ENCODE data around the gene PPDPF. TPM values are rescaled to one million over a fixed set of nuclear protein-coding genes. Genes with fewer than 3 reads are reported as not detected.

PPDPF gene
- total RNA-seq, 1 donor from 2014 or later = 49.8 TPM

DNA sequence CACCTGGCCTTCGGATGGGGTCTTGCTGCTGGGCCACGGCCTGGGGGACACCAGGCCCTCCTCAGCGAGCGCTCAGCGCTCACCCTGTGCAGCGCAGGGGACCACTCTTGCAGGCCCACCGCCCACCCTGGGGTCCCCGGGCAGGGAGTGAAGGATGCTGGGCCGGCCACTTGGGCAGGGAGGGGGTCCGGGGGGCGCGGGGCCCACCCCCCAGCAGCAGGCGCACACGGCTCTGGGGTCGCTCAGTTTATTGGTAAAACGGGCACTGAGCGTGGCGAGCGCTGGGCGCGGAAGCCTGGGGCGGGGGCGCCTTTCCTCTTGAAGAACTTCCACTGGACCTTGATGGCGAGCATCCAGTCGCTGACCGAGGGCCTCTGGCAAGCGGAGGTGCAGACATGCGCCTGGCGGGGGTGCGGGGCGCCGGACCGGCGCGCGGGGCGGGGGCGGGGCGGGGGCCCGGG, 32.8 kb upstream of the PPDPF start:
- no peak for DNase-seq (ENCODE audit: low read depth)

DNA sequence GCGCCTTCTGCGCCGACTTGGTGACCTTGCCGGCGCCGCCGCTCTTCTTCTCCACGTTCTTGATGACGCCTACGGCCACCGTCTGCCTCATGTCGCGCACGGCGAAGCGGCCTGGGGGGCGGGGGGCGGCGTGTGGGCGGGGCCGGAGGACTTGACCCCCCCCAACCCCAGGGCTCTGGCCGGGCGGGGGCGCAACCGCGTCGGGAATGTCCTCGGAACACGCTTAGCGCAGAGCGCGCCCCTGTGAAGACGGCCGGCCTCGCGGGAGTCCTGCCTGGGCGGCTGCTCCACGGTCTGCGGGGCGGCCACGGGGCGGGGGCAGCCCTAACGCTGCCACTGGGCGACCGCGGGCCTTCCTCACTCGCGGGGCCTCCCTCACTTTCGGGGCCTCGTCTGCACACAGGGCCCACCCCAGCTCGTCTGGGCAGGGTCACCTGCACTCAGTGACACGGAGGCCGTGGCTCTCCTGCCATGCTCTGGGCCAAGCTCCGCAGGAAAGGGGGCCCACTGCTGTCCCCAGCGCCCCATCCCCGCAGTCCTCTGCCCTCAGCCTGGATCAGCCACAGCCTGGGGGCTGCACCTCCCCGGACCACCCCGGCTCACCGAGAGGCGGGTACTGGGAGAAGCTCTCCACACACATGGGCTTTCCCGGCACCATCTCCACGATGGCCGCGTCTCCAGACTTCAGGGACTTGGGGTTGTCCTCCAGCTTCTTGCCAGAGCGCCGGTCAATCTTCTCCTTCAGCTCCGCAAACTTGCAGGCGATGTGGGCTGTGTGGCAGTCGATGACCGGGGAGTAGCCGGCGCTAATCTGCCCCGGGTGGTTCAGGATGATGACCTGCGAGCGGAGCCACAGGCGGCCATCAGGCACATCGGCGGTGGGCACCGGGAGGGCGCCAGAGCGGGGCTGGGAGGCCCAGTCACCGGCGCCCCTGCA, 32.0 kb upstream of the PPDPF start:
- DNase-seq (ENCODE audit: low read depth) = no peak

DNA sequence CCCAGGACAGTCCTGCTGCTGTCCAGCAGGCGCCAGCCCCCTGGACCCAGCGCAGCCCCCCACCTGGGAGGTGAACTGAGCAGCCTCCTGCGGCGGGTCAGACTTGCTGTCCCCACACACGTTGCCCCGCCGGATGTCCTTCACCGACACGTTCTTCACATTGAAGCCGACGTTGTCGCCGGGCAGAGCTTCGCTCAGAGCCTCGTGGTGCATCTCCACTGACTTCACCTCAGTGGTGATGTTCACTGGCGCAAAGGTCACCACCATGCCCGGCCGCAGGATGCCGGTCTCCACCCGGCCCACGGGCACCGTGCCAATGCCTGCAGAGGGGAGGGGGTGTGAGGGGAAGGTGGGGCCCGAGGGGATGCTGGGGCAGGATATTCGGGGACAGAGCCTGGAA, 30.1 kb upstream of the PPDPF start:
- no peak for DNase-seq (ENCODE audit: low read depth)

DNA sequence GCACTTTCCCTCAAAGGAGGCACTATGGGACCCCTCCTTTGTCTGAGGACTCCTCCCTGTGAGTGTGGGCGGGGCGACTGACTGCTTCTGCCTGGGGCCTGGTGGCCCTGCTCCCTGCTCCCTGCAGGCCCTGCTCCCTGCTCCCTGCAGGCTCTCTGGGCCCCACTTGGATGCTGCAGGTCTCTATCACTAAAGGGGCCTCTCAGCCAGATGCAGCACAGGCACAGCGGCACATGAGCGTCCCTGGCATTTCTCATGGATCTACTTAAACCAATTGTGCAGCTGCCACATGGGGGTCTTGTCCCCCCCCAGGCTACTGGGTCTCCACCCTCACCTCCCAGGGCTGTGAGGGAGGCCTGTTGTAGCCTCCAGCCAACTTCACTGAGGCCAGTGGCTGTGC, 29.5 kb upstream of the PPDPF start:
- no peak for DNase-seq (ENCODE audit: low read depth)

DNA sequence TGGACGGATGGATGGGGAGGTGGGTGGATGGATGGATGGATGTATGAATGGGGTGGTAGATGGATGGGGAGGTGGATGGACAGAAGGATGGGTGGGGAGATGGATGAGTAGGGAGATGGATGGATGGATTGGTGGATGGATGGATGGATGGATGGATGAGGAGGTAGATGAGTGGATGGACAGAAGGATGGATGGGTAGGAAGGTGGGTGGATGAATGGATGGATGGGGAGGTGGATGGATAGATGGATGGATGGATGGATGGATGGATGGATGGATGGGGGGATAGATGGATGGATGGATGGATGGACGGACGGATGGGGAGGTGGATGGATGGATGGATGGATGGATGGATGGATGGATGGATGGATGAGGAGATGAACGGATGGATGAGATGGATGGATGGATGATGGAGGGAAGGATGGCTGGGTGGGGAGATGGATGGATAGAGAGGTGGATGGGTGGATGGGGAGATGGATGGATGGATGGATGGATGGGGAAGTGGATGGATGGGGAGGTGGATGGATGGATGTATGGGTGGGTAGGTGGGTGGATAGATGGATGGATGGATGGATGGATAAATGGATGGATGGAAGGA, 28.8 kb upstream of the PPDPF start:
- no peak for DNase-seq (ENCODE audit: low read depth)

DNA sequence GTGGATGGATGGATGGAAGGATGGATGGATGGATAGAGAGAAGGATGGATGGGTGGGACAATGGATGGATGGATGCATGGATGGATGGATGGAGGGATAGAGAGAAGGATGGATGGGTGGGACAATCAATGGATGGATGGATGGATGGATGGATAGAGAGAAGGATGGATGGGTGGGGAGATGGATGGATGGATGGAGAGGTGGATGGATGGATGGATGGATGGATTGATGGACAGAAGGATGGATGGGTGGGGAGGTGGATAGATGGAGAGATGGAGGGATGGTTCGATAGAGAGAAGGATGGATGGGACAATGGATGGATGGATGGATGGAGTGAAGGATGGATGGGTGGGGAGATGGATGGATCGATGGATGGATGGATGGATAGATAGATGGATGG, 28.0 kb upstream of the PPDPF start:
- no peak for DNase-seq (ENCODE audit: low read depth)

DNA sequence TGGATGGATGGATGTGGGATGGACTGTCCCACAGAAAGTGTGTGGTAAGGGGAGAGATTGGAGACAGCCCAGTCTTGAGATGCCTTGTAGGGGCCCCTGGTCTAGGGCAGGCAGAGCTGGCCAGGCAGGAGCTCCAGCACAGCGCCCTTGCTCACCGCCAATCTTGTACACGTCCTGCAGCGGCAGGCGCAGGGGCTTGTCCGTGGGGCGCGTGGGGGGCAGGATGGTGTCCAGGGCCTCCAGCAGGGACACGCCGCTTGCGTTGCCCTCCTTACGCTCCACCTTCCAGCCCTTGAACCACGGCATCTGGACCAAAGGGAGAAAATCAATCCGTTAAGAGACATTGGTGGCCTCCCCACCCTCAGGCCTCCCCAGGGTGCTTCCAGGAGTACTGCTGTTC, 27.6 kb upstream of the PPDPF start:
- no peak for DNase-seq (ENCODE audit: low read depth)

DNA sequence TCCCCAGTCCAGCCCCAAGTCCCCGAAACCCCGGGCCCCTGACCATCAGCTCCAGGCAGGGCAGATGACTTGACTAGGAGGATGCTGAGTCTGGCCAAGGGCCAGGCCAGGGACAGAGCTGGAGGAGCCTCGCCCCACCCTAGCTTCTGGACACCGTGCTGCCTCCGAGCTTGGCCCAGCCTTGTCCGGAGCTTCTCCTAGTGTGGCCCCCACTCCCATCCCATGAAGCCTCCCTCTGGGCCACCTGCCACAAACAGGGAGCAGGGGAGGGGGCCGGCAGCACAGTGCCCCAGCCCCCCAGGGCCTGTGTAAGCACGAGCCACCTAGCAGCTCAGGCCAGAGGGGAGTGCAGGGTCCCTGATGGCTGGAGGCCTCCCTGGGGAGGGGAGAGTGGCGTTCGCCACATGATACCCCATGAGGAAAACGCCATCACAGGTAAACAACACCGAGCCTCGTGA, 27.0 kb upstream of the PPDPF start:
- no peak for DNase-seq (ENCODE audit: low read depth)

DNA sequence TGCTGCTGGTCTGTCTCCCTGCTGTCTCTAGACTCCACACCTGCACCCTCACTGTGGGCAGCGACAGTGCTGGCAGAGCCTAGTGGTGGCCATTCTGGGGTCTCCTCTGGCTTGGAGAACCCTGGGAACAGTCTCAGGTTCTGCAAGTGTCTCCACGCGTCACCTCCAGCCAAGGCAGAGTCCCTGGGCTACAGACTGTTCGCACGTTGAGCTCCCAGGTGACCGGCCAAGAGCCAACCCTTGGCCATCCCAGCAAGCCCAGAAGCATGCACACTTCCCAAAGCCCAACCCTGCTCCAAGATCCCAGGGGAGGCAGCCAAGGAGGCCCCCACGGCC, 26.5 kb upstream of the PPDPF start:
- DNase-seq (ENCODE audit: low read depth) = no peak

DNA sequence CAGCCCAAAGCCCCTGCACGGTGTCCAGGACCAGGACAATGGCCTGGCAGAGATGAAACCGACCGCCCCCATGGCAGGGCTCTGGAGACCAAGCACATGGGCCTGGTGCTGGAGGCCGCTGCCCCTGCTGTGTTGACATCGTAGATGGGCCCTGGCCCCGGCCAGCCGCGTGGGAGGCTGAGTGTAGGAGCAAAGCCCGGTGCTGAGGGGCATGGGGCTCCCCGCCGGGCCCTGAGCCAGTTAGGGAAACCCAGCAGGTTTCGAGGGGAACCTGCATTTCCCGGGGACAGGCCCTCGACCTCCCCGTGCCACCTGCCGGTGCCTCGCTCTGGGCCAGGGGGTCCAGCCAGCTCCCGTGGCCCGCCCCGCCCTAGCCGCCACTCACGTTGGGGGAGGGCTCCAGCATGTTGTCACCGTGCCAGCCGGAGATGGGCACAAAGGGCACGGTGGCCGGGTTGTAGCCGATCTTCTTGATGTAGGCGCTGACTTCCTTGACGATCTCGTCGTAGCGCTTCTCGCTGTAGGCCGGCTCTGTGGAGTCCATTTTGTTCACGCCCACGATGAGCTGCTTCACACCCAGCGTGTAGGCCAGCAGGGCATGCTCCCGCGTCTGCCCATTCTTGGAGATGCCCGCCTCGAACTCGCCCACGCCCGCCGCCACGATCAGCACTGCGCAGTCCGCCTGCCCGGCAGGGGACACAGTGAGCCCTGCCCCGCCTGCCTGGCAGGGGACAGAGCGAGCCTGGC, 26.0 kb upstream of the PPDPF start:
- DNase-seq (ENCODE audit: low read depth) = no peak

DNA sequence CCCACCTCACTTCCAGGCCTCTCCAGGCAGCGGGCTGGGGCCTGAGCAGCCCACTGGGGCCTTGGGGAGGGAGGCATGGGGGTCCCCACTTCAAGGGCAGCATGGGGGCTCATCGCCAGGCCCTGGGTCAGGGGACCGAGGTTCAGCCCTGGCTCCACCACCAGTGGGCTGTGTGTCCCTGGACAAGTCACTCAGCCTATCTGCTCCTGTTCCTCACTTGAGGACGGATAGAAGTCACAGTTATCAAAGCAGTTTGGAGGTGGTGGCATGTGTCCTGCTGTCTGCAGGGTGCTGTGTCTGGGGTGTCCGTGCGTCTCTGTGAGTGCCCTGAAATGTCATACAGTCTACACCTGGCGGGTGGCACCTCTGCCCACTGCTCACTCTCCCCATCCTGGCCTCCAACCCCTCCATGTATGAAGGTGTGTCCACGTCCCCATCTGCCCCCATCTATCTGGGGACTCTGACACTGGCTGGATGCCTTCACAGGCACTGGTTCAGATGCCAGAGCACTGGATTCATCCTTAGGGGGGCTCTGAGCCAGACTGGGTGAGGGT, 25.3 kb upstream of the PPDPF start:
- DNase-seq (ENCODE audit: low read depth) = no peak

DNA sequence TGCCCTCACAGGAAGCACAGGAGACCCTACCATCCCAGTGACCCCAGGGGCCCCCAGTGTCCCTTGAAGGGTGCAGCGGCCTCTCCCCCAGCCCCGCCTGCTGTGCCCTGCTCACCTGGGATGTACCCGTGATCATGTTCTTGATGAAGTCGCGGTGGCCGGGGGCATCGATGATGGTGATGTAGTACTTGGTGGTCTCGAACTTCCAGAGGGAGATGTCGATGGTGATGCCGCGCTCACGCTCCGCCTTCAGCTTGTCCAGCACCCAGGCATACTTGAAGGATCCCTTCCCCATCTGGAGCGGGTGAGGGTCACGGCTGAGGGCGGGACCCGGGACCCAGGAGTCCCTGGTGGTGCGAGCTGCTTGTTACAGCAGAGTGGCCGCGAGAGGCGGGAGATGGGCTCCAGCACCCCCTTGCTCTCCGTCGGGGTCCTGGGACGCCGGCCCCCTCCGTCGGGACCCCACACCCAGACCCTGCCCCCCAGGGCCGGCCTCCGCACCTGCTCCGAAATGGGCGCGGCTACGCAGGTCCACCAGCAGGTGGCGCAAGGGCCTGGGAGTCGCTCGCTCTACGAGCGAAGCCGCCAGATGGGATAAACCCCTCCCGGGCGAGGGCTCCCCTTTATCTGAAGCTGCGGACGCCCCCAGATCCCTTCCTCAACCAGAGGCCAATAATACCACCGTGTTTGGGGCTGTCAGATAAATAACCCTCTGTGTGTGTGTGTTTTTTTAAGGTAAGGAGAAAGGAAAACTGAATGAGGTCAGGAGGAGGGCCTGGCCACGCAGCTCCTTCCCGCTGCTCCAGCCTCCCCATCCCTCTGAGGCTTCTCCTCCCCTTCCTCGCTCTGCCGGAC, 24.6 kb upstream of the PPDPF start:
- DNase-seq (ENCODE audit: low read depth) = no peak

DNA sequence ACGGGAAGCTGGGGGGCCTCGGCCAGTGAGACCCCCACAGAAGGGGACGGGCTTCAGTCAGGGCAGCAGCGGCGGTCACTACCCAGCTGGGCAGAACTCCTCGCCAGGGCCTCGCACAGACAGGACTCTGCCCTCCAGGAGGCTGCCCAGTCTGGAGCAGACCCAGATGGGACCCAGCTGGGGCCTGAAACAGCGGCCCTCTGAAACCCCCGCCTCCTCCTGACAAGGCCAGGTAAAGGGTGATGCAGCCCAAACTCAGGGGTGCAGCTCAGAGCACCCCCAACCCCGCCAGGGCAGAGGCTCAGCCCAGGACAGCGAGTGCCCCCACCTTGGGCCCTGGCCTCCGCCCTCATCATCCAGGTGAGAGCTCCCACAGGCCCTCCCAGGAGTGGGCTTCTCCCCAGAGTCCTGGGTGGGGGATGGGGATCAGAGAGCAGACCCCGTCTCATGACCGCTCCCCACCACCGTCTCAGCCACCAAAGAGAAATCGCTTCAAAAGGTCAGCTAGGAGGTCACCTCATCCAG, 23.9 kb upstream of the PPDPF start:
- no peak for DNase-seq (ENCODE audit: low read depth)

DNA sequence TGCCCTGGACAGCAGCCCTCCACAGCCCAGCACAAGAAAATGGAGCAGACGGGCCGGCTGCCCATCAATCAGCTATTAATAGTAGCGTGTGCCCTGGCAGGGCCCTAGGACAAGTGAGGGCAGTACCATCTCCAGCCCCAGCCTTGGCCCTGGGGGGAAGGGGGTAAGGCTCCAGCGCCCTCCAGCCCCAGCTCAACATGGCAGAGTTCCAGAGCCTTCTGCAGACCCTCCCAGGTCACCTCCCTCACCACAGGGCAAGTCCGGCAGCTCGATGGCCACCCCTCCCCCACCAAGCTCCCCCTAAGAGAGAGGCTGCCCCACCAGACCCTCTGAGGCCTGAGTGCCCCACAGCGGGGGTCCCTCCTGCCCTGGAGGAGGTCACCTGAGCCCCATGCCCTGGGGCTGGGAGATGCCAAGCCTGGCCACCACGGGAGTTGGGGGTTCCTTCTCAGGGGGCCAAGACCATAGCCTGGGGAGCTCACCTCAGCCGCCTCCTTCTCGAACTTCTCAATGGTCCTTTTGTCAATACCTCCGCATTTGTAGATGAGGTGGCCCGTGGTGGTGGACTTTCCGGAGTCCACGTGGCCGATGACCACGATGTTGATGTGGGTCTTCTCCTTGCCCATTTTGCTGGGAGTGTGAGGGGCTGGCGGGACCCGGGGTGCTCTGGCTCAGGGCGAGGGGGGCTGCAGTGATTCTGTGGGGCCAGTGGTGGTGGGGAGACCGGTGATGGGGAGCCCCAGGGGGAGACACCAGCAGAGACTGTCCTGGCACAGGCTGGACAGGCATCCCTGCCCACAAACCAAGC, 23.2 kb upstream of the PPDPF start:
- DNase-seq (ENCODE audit: low read depth) = no peak

DNA sequence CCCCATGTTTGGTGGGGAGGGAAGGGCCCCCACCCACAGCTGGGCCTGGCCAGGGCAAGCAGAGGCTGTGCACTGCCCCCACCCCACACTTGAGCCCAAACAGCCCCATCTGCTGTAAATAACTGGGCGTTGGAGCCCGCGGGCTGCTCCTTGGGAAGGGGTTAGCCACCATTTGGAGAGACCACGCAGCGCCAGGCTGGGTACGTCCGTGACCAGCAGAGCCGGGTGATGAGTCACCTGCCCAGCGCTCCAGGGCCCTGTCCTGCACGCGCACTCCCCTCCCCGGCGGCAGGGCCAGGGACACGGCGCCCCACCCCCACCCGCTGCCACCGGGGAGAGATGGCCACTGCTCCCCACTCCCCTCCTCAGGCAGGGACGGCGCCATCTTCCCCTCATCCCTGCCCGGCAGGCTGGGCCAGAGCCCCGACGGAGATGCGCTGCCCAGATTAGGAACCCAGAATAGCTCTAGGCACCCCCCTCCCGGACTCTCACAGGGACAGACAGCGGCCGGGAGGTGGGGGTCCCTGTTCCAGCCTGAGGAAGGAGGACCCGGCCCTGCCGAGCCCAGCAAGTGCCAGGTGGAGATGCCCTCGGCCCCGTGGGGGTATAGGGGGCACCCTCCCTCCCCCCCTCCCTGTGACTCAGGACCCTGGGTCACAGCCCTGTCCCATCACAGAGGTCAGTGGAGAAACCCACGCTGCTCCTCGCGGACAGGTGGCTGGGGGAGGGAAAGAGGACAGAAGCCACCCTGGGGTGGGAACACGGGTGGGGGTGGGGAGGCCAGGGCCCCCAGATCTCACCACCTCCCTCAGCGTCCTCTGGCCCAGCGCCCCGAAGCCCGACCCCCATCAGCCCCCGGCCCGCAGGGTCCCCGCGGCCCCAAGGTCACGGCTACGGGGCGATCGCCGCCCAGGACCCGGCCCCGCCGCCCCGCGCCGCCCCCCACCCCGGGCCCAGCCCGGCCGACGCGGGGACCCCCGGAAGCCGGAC, 22.3 kb upstream of the PPDPF start:
- DNase-seq (ENCODE audit: low read depth) = peak; percentile 24

DNA sequence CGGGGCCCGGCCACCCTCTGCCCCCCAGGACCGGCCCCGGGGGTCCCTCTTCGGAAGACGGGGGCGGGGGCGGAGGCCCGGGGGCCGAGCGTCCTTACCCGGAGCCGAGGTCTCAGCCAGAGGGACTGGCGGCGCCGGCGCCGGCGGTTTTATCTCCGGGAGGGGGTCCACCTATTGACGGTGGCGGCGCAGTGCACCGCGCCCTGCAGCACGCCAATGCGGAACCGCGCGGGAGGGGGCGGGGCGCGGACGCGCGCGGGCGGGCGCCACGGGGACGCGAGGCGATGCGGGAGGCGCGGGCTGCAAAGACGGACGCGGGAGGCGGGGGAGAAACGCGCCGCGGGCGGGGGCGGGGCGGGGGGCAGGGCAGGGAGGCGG, 21.6 kb upstream of the PPDPF start, which contains the start of gene EEF1A2:
EEF1A2 (minus strand) TSS at position 124 of the 378 bp plus-strand sequence. CDS start 1,320 bp downstream, outside the sequence.
- DNase-seq (ENCODE audit: low read depth) = no peak

DNA sequence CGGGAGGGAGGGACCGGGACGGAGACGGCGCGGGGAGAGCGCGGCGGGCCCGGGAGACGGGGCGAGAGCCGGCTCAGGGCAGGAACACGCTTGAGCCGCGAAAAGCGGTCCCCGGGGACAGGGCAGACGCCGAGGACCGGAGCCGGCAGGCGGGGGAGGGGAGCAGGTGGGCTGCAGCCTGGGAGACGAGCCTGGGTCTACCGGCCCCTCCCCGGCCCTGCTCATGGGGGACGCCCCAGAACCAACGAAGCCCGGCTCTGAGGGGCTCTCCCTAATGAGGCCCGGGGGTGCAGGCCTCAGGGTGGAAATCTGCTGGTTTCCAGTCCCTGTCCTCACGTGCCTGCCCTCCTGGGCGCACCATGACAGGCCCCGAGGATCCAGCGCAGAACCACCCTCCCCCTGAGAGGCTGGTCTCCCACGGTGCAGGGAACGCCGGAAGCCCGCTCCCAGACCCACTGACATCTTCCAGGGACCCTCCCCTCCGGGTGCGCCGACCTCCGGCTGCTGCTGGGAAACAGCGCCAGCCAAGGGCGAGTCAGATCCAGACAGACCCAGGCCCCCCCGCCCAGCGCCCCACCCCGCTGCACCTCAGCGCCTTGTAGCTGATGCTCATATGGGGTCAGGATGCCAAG, 21.1 kb upstream of the PPDPF start:
- DNase-seq (ENCODE audit: low read depth) = no peak

DNA sequence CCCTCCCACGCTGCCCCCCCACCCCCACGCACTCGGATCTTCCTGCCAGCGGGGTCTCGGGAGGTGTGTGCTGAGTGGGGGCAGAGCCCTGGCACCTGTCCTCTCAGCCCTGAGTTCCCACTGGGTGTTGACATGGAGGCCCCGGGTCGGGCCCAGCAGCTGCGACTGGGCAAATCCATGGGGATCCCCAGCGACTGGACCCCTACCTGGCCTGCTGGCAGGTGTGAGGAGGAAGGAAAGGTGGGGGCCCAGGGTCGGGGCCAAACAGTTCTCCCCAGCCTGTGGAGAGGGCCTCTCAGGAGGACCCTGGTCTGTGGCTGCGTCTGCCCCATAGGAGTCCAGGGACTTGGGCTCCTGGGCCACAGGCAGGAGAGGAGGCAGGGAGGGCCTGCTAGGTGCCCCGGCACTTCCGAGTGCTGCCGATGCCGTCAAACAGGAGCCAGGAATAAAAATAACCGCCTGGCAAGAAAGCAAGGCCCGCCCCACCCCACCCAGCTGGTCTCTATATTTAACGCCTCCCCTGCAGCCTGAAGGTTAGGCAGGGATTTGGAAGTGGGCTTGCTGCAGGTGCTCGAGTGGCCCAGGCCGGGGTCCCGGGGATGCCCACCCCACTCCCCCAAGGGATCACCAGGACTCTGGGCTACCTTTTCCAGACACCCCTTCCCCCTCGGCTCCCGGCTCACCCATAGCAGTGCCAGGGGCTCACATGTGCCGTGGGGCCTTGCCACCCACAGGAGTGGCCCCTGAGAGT, 20.2 kb upstream of the PPDPF start:
- no peak for DNase-seq (ENCODE audit: low read depth)
